T-helper 2 cell treated with Interferon-gamma antibody and Interleukin-4, amounts not matched to agents 5 μg/mL and 100 μg/mL, for 36 hours (primary cell): ENCODE measurements around the gene MED9.
"Not testable (repeated sequence)": the region's sequence is repeated elsewhere in the genome, so short reads cannot be mapped to it uniquely, and the experiment has no call there.

Experiments used
- DNase-seq: peaks from one replicate; pipeline ENCODE4 v3.0.0; 2021; ENCODE audit warnings: low spot score
- H3K27ac Mint-ChIP-seq: one replicate; pipeline ENCODE4 v1.8.0; 2021; ENCODE audit warnings: mild to moderate bottlenecking, mixed read lengths
- H3K27me3 Mint-ChIP-seq: one replicate; pipeline ENCODE4 v1.8.0; 2021; ENCODE audit warnings: low read depth, mixed read lengths
- H3K36me3 Mint-ChIP-seq: one replicate; pipeline ENCODE4 v1.8.0; 2021; ENCODE audit warnings: low read depth, mixed read lengths
- H3K4me1 Mint-ChIP-seq: one replicate; pipeline ENCODE4 v1.8.0; 2021; ENCODE audit warnings: low read depth, mixed read lengths
- H3K4me3 Mint-ChIP-seq: one replicate; pipeline ENCODE4 v1.8.0; 2022; ENCODE audit warnings: mild to moderate bottlenecking, moderate library complexity, mixed read lengths
- H3K9me3 Mint-ChIP-seq: one replicate; pipeline ENCODE4 v1.8.0; 2021; ENCODE audit warnings: mixed read lengths

Gene MED9

DNA sequence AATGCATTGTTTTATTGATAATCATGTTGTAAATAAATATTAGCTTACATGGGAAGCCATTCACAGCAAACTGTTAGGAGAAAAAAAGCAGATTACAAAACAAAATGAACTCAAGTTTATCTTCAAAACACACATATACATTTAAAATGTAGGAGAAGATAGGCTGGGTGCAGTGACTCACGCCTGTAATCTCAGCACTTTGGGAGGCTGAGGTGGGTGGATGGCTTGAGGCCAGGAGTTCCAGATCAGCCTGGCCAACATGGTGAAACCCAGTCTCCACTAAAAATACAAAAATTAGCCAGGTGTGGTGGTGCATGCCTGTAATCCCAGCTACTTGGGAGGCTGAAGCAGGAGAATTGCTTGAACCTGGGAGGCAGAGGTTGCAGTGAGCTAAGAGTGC is 10.9 kb upstream of the MED9 start:
- not testable (repeated sequence) for H3K27ac Mint-ChIP-seq, H3K36me3 Mint-ChIP-seq, H3K4me1 Mint-ChIP-seq, DNase-seq, H3K27me3 Mint-ChIP-seq, H3K9me3 Mint-ChIP-seq, H3K4me3 Mint-ChIP-seq

DNA sequence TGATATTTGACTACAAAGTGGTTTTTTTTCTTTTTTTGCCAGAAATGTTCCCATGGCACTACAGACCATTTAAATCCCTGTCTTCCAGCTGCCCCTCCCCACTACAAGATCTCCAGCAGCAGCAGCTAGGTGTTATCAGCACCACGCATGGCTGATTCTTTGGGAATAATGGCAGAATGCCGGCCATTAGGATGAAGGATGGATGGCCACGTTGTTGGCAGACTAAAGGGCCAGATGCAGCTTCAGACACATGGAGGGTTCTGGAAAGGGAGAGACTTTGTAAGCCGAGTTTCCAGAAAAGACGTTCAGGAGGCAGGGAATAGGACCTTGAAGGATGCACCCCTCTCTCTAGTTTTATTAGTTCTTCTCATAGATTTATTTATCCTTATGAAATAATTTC is 10.3 kb upstream of the MED9 start:
- Mint-ChIP-seq H3K27ac (no peak overlapping the region), H3K4me3 (no peak overlapping the region), H3K36me3 (no peaks in the 10 kb centered on the region), H3K27me3 (peaks cover 10% of the 10 kb centered on the region), H3K9me3 (no peaks in the 10 kb centered on the region), H3K4me1 (no peaks in the 10 kb centered on the region)
- DNase-seq: no peak

DNA sequence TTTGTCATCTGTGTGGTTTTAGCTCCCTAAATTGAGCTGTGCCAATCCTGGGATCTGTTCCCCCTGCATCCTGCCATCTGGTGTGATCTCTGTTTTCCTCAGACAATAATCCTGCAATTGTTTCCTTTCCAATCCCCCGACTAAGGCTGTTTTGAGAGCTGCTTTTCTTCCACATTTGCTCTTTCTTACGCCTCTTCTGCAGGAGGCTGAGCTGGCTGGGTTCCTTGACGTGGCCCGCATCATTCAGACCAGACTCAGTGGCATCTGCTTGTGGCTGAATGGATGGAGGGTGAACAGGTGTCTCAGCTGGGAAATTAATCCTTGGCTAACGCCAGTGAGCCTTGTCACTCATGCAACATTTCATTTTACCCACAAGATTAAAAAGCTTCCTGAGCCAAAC is 9.8 kb upstream of the MED9 start:
- no peaks in the 10 kb centered on the region for H3K9me3 Mint-ChIP-seq
- no peak overlapping the region for H3K4me3 Mint-ChIP-seq
- DNase-seq: no peak
- peaks cover 12% of the 10 kb centered on the region for H3K27me3 Mint-ChIP-seq
- no peaks in the 10 kb centered on the region for H3K36me3 Mint-ChIP-seq
- no peaks in the 10 kb centered on the region for H3K4me1 Mint-ChIP-seq
- H3K27ac Mint-ChIP-seq: no peak overlapping the region

DNA sequence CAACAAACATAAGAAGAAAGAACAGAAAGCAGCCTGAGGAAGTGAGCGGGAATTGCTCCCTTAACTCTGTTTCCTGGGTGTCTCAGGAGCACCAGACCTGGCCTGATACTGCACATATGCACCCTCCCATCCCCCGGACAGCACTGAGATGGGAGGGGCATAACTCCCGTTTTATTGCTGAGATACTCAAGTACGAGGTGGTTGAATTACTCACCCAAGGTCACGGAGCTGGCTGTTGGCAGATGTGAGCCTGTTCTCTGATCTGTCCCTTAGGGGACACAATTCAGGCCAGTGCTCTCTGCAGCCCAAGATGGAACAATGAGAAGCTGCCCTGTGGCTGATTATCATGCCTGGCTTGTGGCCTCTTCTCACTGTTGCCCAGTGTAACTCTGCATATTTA is 9.1 kb upstream of the MED9 start:
- peaks cover 18% of the 10 kb centered on the region for H3K27me3 Mint-ChIP-seq

DNA sequence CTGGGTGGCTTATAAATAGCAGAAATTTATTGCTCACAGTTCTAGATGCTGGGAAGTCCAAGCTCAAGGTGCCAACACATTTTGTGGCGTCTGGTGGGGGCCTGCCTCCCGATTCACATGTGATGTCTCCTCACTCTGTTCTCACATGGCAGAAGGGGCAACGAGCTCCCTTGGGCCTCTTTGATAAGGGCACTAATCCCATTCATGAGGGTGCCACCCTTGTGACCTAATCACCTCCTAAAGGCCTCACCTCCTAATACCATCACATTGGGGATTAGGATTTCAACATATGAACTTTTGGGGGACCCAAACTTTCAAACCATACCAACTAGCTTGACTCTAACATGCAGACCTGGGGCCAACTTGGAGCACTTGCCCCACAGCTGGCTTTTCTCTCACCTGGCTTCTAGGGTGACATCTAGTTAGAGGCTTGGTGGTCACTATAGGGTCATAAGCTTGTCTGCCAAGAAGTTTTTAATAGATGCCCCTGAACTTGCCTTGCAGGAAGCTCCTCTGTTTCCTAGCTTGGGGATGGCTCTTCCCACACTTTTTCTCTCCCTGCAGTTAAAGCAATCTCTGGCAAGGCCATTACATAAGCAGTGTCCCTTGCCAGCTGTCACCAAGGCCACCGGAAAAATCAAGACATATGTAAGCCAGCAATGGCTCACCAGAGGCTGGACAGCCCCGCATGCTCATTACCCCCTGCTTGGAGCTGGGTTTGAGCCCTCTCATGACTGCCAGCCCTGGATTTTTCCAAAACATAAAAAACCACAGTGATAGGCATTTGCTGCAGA is 8.4 kb upstream of the MED9 start:
- H3K36me3 Mint-ChIP-seq: no peaks in the 10 kb centered on the region
- no peaks in the 10 kb centered on the region for H3K9me3 Mint-ChIP-seq
- H3K27me3 Mint-ChIP-seq: peaks cover 24% of the 10 kb centered on the region
- no peak for DNase-seq
- no peak overlapping the region for H3K27ac Mint-ChIP-seq
- no peaks in the 10 kb centered on the region for H3K4me1 Mint-ChIP-seq
- H3K4me3 Mint-ChIP-seq: no peak overlapping the region

More for the DNA sequence above, 9.1 kb upstream of the MED9 start:
- no peak overlapping the region for H3K27ac Mint-ChIP-seq
- no peaks in the 10 kb centered on the region for H3K4me1 Mint-ChIP-seq
- H3K36me3 Mint-ChIP-seq: no peaks in the 10 kb centered on the region
- no peak for DNase-seq
- H3K9me3 Mint-ChIP-seq: no peaks in the 10 kb centered on the region
- H3K4me3 Mint-ChIP-seq: no peak overlapping the region

DNA sequence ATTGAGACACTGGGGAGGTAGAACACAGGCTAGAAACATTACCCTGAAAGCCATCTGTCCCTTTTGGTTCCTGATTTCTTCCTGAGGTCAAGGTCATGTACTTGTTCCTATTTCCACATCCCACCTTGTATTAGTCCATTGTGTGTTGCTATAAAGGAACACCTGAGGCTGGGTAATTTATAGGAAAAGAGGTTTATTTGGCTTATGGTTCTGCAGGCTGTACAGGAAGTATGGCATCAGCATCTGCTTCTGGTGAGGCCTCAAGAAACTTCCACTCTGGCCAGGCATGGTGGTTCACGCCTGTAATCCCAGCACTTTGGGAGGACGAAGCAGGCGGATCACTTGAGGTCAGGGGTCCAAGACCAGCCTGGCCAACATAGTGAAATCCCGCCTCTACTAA is 7.4 kb upstream of the MED9 start:
- no peak overlapping the region for H3K4me3 Mint-ChIP-seq

DNA sequence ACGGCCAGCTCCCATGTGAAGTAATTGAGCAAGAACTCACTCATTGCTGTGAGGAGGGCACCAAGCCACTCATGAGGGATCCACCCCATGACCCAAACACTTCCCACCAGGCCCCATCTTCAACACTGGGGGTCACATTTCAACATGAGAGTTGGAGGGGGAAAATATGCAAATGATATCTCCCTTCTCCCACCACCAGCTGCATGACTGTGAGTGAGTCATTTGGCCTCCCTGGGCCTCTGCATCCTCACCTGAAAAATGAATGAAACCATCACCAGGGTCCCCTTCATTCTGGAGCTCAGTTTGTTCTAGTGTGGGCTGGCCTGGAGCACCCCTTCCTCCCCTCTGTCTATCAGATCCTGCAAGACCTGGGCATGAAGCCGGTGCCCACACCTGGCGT is 6.8 kb upstream of the MED9 start:
- H3K4me1 Mint-ChIP-seq: no peaks in the 10 kb centered on the region
- H3K9me3 Mint-ChIP-seq: no peaks in the 10 kb centered on the region
- no peaks in the 10 kb centered on the region for H3K36me3 Mint-ChIP-seq
- H3K4me3 Mint-ChIP-seq: no peak overlapping the region
- no peak for DNase-seq
- peaks cover 24% of the 10 kb centered on the region for H3K27me3 Mint-ChIP-seq
- H3K27ac Mint-ChIP-seq: no peak overlapping the region

More for the DNA sequence above, 7.4 kb upstream of the MED9 start:
- Mint-ChIP-seq H3K36me3 (no peaks in the 10 kb centered on the region), H3K9me3 (no peaks in the 10 kb centered on the region), H3K27ac (no peak overlapping the region), H3K4me1 (no peaks in the 10 kb centered on the region), H3K27me3 (peaks cover 24% of the 10 kb centered on the region)
- DNase-seq: no peak

DNA sequence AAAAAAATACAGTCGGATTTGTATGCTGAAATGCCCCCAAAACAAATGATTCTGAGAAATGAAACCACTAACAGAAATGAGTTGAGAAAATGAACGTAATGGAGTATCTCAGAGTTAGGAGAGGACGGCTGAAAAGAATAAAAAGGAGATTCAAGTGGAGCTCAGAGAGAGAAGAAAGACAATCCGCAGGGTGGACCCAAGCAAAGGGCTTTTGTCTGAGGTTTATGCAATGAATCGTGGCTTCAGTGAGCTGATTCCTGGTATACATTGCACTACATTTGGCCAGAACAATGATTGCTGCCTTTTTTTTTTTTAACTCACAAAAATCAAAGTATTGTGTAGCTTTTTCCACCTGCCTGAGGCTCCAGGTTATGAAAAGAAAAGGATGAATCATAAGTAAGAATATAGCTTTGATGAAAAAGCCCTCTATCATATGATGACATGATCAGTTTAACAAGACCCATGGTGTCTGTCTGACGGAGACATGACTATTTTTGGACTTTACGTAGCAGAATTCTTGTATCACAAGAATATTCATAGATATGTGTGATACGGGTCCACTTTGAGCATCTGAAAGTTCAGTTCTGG is 4.4 kb upstream of the MED9 start:
- DNase-seq: no peak
- Mint-ChIP-seq H3K27me3 (peaks cover 18% of the 10 kb centered on the region), H3K9me3 (no peaks in the 10 kb centered on the region), H3K4me1 (peaks cover 4% of the 10 kb centered on the region), H3K4me3 (no peak overlapping the region), H3K27ac (no peak overlapping the region), H3K36me3 (peaks cover 3% of the 10 kb centered on the region)

DNA sequence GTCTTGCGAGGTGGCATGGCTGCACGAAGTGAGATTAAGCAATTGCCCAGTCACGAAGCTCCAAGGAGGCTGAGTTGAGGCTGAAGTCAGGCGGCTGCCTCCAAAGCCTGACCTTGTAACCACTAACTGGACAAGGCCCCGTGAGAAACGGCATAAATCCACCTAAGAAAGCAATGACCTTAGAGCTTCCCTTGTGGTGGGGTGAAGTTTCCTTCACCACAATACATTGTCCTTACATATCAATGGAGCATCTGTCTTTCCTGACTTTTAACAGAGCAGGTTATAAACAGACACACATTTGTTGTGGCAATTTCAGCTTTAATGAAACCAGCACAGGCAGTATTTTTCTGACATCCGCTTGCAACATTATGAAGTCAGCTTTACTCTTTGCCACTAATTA is 2.5 kb upstream of the MED9 start:
- H3K27me3 Mint-ChIP-seq: peaks cover 18% of the 10 kb centered on the region
- no peak overlapping the region for H3K4me3 Mint-ChIP-seq
- H3K27ac Mint-ChIP-seq: no peak overlapping the region

DNA sequence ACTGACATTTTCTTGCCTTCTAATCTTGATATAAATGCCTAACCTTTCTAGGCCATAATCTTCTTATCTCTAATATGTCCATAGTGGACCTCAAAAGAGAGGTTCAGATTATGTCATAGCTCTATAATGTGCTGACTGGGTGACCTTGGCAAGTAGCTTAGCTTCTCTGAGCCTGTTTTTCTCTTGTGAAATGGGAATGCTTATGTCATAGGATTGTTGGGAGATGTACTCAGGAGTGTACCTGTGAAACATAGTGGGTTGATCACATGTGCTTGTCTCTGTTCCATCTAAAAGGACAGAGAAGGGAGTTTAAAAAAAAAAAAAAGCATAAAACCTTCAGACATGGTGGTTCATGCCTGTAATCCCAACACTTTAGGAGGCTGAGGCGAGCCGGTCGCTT is 2.4 kb downstream of the MED9 start:
- peaks cover 25% of the 10 kb centered on the region for H3K4me1 Mint-ChIP-seq
- H3K27ac Mint-ChIP-seq: no peak overlapping the region
- no peak for DNase-seq
- peaks cover 12% of the 10 kb centered on the region for H3K36me3 Mint-ChIP-seq
- no peaks in the 10 kb centered on the region for H3K27me3 Mint-ChIP-seq
- H3K9me3 Mint-ChIP-seq: no peaks in the 10 kb centered on the region
- H3K4me3 Mint-ChIP-seq: no peak overlapping the region

More for the DNA sequence above, 2.5 kb upstream of the MED9 start:
- peaks cover 5% of the 10 kb centered on the region for H3K36me3 Mint-ChIP-seq
- no peaks in the 10 kb centered on the region for H3K9me3 Mint-ChIP-seq
- H3K4me1 Mint-ChIP-seq: peaks cover 12% of the 10 kb centered on the region
- DNase-seq: no peak

DNA sequence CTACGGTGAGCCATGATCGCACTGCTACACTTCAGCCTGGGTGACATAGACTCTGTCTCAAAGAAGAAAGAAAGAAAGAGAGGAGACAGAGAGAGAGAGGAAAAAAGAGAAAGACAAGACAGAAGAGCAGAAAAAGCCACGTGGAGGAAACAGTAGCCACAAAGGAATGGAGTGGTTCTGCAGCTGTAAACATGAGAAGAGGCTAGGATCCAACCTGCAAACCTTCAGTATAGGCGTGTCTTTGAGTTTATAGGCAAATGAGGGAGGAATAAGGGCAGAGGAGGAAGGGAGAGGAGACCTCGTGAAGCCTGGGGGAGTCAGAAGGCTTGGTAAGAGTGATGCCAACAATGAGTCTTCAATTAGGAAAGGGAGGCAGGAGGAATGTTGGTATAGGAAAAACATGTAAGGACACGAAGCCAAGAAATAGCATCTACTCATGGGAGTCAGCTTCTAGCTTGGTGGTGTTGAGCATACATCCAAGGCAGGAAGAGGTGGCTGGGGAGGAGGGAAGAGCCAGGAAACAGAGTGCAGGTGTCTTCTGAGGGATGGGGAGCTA is 3.9 kb downstream of the MED9 start:
- Mint-ChIP-seq H3K4me3 (no peak overlapping the region), H3K36me3 (peaks cover 16% of the 10 kb centered on the region), H3K27ac (no peak overlapping the region), H3K27me3 (no peaks in the 10 kb centered on the region), H3K4me1 (peaks cover 32% of the 10 kb centered on the region), H3K9me3 (no peaks in the 10 kb centered on the region)
- DNase-seq: no peak

DNA sequence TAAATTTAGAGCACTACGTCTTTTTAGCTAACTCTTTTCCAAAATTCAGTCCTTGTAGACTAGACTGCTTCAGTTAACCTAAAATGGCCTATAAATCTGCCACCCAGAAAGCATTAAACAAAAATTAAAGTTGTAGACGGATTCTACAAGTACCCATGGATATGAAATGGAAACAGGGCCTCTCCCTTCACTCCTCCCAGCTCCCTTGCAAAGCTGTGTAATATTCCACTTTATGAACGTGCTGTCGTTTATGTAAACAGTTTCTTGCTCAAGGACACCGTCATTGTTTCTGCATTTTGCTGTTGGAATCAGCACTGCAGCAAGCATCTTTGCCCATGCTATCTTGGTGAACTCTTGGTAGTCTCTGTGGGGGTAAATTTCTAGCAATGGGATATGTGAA is 5.1 kb downstream of the MED9 start:
- no peak overlapping the region for H3K4me3 Mint-ChIP-seq
- no peak for DNase-seq
- no peak overlapping the region for H3K27ac Mint-ChIP-seq
- peaks cover 17% of the 10 kb centered on the region for H3K36me3 Mint-ChIP-seq
- H3K9me3 Mint-ChIP-seq: no peaks in the 10 kb centered on the region
- no peaks in the 10 kb centered on the region for H3K27me3 Mint-ChIP-seq
- peaks cover 30% of the 10 kb centered on the region for H3K4me1 Mint-ChIP-seq

DNA sequence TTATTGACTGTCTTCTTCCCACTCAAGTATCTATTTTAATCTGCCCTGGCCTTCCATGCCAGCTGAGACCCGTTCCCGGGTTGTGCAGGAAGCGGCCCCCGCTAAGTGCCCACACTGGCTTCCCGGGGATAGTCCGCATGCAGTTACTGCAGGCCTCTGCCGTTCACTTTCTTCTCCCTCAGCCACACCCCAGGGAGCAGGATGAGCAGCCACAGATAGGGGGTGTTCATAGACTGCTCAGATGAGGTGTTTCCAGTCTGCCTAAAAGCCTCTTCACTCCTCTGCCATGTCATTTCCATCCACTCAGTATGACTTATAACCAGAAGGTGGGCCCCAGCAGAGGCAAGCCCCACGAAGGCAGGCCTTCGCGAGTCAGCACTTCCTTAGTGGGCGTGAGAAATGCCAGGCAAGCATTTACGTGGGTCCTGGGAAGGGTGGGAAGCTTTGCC is 7.7 kb downstream of the MED9 start:
- peak; percentile 64 for DNase-seq
- H3K36me3 Mint-ChIP-seq: peaks cover 26% of the 10 kb centered on the region
- peaks cover 28% of the 10 kb centered on the region for H3K4me1 Mint-ChIP-seq
- no peaks in the 10 kb centered on the region for H3K9me3 Mint-ChIP-seq
- H3K27ac Mint-ChIP-seq: no peak overlapping the region
- no peak overlapping the region for H3K4me3 Mint-ChIP-seq
- H3K27me3 Mint-ChIP-seq: no peaks in the 10 kb centered on the region

DNA sequence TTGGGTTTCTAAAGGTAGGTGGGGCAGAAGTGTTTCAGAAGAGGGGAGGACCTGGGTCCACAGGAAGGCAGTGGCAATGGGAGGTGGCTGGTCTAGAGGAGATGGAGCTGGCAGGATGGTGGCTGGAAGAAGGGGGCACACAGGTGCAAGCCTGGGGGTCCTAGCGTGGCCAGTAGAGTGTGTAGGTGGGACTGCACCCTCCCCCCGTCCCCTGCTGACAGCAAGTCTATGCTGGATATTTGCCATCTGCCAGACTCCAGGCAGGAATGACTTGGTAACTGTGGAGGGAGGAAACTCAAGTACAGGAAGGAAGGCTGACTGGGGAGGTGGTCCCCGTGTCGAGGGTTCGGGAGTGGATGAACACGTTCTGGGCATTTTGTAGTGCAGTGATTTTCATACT is 8.6 kb downstream of the MED9 start:
- no peak overlapping the region for H3K27ac Mint-ChIP-seq
- H3K27me3 Mint-ChIP-seq: no peaks in the 10 kb centered on the region
- no peaks in the 10 kb centered on the region for H3K9me3 Mint-ChIP-seq
- H3K4me3 Mint-ChIP-seq: no peak overlapping the region
- peaks cover 26% of the 10 kb centered on the region for H3K36me3 Mint-ChIP-seq
- DNase-seq: no peak
- H3K4me1 Mint-ChIP-seq: peaks cover 28% of the 10 kb centered on the region
